ENCODE data around the gene CNIH1.
"Not testable (repeated sequence)": the region's sequence is repeated elsewhere in the genome, so short reads cannot be mapped to it uniquely, and the experiment has no call there.

CNIH1 gene

DNA sequence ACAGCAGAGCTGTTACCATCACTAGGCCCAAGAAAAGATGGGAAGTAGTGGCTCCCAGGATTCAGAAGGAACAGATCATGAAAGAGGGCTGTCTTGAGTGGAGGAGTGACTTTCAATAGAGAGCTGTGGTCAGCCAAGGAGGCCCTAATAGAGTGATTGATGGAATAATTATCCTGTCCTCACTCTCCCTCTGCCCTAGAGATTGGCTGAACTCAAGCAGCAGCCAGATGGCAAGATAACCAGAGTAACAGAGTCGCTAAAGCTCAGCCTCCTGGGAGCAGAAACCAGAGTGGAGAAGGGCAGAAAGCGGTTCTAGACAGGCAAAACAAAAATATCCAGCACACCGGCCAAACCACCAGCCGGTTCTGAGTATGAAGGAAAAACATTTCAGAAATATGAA is 24.5 kb upstream of the CNIH1 start:
- ATAC-seq, result no peak

DNA sequence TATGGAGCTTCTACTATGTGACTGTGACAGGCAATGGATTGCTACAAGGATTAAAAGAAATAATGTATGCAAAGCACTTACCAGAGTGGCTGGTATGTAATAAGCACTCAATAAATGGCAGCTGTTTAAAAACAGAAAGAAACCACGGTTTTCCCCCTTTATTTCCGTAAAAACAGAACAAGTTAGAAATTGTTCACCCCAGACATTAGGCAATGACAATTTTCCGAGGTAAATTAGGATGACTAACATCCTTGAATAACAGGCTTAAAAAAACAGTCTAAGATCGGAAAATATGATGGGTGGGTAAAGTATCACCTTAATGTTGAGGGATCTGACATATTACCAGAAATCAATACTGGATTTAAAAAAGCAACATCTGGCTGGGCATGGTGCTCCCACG is 20.9 kb upstream of the CNIH1 start:
- ATAC-seq, result peak; percentile 38 to 64

DNA sequence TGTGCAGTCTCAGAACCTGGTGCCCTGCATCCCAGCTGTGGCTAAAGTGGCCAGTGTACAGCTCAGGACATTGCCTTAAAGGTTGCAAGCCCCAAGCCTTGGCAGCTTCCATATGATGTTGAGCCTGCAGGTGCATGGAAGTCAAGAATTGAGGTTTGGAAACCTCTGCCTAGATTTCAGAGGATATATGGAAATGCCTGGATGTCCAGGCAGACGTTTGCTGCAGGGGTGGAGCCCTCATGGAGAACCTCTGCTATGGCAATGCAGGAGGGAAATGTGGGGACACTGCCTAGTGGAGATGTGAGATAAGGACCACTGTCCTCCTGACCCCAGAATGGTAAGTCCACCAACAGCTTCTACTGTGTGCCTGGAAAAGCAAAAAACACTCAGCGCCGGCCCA is 17.9 kb upstream of the CNIH1 start:
- no peak for ATAC-seq

DNA sequence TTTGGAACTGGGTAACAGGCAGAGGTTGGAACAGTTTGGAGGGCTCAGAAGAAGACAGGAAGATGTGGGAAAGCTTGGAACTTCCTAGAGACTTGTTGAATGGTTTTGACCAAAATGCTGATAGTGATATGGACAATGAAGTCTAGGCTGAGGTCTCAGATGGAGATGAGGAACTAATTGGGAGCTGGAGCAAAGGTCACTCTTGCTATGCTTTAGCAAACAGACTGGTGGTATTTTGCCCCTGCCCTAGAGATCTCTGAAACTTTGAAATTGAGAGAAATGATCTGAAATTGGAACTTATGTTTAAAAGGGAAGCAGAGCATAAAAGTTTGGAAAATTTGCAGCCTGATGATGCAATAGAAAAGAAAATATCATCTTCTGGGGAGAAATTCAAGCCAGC is 17.4 kb upstream of the CNIH1 start:
- not testable (repeated sequence) for ATAC-seq

DNA sequence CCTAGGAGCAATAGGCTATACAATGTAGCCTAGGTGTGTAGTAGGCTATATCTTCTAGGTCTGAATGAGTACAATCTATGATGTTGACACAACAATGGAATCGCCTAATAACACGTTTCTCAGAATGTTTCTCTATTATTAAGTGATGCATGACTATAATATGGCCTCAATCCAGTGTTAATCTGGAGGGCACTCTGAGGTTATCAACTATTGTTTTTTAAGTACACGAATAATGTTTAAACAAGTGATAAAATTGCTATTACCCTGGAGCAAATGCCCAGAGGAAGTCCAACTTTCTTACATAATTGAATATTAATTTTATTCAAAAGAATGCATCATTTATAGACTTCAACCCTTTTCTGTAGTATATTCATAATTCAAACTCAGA is 16.4 kb upstream of the CNIH1 start:
- ATAC-seq, result no peak

DNA sequence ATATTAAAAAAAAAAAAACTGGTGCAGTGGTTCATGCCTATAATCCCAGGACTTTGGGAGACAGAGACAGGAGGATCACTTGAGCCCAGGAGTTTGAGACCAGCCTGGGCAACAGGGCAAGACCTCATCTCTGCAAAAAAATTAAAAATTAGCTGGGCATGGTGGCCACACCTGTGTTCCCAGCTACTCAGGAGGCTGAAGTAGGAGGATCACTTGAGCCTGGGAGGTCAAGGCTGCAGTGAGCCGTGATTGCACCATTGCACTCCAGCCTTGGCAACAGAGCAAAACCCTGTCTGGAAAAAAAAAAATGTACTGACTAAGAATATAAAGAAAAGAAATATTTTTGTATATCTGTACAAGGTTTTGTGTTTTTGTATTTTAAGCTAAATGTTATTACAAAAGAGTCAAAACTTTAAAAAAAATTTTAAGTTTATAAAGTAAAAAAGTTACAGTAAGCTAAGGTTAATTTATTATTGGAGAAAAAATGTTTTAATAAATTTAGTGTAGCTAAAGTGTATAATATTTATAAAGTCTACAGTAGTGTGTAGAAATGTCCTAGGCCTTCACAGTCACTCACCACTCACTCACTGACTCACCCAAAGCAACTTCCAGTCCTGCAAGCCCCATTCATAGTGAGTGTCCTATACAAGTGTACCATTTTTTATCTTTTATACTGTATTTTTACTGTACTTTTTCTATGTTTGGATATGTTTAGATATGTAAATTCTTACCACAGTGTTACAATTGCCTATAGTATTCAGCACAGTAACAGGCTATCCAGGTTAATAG is 15.8 kb upstream of the CNIH1 start:
- not testable (repeated sequence) for ATAC-seq

DNA sequence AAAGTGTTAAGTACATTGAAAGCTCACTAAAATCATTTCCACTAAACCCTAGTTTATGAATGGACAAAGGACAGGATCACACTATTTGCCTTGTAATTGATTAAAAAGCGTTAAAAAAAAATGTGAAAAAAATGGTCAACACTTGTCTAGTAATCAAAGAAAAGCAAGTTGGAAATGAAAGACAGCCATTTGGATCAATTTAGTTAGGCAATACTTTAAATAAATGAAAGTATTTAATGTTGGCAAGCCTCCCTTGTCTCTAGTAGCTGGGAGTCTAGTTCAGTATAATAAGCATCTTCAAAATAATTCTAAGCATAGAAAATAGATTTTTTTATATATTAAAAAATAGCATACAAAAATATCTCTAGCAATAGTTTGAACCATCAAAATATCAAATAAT is 14.2 kb upstream of the CNIH1 start:
- ATAC-seq, result no peak

DNA sequence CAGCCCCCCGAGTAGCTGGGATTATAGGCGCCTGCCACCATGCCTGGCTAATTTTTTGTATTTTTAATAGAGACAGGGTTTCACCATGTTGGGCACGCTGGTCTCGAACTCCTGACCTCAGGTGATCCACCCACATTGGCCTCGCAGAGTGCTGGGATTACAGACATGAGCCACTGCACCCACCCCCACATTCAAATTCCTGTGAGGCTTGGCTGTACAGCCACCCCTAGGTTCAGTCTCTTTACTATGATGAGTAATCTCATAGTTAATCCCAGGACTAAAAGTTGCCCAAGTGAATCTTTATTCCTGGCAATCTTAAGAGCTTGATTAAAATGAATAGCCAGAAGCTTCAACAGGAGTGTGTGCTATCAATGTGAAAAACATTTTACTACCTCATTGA is 12.8 kb upstream of the CNIH1 start:
- not testable (repeated sequence) for ATAC-seq

DNA sequence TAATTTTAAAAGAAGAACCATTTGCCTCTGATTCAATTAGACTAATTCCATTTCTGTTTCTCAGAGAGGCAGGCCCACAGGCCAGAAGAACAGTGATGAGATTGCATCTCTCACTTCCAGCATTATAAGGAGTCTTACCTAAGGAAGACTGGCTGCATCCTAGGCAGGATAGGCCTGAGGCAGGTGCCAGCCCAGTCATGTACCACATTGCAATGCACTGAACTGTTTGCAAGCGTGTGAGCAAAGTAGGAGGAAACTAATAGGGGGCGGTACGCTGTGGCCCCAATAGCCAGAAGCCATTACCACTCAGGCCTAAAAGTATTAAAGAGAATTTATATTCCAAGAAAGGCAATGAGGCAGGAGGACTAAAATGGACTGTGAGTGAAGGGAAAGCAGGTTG is 12.1 kb upstream of the CNIH1 start:
- no peak for ATAC-seq

DNA sequence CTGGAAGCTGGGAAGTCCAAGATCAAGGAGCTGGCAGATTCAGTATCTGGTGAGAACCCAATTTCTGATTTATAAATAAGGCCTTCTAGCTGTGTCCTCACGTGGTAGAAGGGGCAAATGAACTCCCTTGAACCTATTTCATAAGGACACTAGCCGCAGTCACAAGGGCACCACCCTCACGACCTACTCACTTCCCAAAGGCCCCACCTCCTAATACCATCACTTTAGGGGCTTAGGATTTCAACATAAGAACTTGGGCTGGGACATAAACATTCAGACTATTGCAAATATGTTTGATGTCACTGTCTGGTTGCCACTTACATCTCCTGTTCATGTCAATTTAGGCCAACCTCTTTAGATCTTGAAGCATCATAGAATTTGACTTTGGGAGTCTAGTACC is 10.8 kb upstream of the CNIH1 start:
- no peak for ATAC-seq

DNA sequence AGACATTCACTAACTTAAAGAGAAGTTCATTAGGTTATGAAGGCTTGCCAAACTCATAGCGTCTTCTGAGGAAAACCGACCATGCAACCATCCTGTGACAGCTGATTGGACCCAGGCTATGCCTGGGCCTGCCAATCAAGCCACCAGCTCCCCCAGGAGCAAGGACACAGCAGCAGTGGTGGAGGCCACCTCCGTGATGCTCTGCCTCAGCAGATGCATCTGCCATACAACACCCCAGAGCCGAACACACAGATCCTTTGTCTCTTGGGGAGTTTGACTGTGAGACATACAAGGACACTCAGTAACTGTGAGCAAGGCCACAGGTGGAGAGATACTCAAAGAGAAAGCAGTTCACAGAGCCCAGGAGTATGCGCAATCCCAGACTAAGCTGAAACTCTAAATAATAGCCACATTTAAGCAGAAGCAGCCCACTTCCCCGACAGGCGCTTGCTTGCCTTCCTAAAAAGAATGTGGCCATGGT is 10.0 kb upstream of the CNIH1 start:
- no peak for ATAC-seq

DNA sequence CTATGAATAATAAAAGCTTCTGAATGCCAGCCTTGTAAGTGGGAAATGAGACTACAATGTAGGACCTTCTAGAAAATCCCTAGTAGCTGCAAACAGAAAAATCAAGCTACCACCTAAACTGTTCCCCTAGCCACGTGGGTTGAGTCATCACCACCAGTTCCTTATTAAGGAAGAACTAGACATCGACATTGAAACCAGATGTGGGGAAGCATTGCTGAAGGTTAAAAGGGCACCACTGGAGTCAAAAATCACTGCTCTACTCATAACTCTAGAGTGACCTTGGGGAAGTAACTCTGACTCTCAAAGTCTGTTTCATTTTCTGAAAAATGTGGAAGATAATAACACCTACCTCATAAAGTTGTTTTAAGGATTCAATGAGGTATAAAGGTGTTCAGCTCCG is 9.4 kb upstream of the CNIH1 start:
- peak; percentile 64 to 76 for ATAC-seq

DNA sequence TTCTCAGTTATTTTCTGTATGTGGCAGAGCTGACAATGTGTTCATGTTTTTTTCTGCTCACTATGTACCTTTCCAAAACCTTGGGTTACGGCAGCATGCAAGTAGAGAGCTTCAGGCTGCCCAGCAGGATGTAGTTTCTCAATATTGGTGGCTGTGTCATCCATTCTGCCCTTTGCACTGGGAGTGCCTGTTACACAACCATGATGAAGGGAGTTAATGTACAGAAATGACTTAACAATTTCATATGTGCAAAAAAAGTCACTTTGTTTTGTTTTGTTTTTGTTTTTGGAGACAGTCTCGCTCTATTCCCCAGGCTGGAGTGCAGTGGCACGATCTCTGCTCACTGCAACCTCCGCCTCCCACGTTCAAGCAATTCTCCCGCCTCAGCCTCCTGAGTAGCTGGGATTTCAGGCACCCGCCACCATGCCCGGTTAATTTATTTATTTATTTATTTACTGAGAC is 6.1 kb upstream of the CNIH1 start:
- ATAC-seq, result no peak

DNA sequence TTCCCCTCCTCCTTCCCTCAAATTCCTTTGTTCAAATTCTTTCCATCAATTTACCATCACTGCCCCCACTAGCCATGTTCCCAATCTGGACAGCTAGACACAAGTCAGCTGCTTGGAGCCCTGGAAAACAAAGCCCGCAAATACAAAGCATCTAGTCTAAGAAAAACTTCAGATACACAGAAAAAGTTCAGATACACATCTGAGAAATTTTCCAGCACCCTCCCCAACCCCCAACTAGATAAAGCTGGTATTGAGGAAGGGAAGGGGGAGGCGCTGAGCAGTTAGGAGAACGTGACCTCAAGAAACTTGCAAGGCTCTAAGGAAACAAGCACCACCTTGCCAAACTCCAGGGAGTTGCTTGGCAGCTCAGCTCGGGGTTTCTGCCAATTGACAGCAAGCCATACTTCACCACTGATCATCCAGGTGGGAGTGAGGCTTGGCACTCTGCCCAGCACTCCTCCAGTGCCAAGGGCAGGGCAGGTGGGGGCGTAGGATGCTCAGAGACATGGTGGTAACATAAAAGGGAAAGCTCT is 5.1 kb upstream of the CNIH1 start:
- no peak for ATAC-seq

DNA sequence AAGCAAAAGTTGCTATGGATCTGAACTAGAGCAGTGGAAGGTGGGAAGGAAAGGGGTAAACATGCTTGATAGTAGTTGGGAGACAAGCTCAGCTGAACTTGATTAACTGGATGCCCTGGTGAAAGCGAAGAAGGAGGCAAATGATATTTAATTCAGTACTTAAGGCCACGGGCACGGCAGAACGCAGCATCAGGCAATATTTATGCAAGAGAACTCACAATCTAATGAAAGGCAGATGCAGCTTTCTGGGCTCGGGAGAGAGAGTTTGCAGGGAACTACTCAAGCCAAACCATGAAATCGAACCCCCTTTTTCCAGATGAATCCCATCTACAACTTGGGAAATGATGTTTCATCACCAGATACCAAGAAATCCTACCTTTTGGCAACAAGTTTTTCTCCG is 3.5 kb upstream of the CNIH1 start:
- ATAC-seq, result no peak

DNA sequence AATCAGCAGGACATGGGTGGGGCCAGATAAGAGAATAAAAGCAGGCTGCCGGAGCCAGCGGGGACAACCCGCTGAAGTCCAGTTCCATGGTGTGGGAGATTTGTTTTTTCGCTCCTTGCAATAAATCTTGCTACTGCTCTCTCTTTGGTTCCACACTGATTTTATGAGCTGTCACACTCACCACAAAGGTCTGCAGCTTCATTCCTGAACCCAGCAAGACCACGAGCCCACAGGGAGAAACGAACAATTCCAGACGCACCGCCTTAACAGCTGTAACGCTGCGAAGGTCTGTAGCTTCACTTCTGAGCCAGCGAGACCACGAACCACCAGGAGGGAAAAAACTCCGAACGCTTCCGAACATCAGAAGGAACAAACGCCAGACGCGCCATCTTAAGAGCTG is 2.8 kb upstream of the CNIH1 start:
- no peak for ATAC-seq

DNA sequence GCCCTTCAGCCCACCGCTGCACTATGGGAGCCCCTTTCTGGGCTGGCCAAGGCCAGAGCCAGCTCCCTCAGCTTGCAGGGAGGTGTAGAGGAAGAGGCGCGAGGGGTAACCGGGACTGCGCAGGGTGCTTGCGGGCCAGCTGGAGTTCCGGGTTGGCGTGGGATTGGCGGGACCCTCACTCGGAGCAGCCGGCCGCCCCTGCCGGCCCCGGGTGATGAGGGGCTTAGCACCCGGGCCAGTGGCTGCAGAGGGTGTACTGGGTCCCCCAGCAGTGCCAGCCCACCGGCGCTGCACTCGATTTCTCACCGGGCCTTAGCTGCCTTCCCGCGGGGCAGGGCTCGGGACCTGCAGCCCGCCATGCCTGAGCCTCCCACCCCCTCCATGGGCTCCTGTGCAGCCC is 1.8 kb upstream of the CNIH1 start:
- not testable (repeated sequence) for ATAC-seq

DNA sequence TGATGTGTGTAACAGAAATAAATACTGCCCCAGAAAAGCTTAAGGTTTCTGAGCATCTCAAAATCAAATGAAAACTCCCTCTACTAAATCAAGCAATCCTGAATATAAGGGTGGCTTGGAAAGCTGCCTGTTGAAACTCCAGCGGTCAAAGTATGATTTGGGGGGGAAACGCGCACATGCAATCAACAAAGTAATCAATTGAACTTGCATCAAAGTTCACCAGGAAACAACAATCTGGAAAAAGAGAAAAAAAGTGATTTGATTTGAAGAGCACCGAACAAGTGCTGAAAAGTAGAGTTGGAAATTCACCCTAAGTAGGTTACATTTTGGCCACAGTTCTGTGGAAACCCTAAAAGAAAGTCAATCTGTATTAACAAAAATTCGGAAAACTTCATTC is 700 bp downstream of the CNIH1 start:
- ATAC-seq, result no peak

DNA sequence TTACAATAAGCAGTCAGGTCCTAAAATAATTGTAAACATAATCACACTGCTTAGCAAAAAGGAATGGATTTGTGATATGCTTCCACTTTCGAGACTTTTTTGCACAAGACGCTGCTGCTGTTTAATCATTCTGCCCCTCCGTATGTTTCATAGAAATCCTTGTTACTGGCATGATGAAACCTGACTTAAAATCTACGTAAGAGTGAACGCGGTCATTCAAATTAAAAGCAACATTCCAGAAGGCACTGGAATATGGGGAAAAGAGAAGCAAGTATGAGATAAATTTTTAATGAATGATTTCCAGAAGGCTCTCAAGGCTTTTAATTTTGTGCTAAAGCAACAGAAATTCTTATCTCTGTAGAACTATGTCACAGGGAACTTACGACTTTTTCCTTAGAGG is 1.1 kb downstream of the CNIH1 start:
- ATAC-seq, result no peak

DNA sequence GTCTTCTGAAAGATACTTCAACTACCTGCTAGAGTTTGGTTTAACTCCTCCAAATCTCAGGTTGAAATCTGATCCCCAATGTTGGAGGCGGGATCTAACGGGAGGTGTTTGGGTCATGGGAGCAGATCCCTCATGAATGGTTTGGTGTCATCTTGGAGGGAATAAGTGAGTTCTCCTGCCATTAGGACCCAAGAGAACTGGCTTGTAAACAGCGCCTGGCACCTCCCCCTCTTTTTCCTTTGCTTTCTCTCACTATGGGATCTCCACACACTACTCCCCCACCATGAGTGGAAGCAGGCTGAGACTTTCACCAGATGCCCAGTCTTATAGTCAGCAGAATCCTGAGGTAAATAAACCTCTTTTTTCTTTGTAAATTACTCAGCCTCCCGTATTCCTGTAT is 2.5 kb downstream of the CNIH1 start:
- ATAC-seq, result no peak

DNA sequence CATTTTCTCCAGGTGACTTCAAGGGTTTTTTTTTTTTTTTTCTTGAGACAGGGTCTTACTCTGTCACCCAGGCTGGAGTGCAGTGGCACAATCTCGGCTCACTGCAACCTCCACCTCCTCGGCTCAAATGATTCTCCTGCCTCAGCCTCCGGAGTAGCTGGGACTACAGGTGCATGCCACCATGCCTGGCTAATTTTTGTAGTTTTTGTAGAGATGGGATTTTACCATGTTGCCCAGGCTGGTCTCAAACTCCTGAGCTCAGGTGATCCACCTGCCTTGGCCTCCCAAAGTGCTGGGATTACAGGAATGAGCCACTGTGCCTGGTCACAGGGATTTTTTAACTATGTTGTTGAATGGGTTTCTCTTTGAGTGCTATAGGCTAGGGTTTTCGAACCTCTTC is 3.2 kb downstream of the CNIH1 start:
- not testable (repeated sequence) for ATAC-seq

DNA sequence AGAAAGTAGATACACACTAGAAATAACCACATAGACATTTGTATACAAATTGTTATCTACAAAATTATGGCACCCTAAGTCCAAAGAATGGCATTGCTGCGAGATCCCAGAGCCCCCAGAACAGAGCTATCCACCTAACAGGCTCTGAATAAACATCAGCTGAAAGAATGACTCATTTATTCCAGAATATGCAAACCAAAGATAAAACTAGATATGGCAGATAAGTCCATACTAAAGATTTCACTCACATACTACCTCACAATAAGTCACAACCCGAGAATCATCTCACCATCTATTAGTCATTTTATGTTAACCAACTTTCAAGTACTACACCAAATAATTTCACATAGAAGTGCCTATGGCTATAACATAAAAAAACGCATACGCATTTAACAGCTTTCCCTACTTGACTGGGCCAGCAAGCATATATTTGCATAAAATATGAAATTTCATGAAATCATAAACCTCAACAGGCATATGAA is 5.6 kb downstream of the CNIH1 start:
- peak; percentile 95 to 97 for ATAC-seq

DNA sequence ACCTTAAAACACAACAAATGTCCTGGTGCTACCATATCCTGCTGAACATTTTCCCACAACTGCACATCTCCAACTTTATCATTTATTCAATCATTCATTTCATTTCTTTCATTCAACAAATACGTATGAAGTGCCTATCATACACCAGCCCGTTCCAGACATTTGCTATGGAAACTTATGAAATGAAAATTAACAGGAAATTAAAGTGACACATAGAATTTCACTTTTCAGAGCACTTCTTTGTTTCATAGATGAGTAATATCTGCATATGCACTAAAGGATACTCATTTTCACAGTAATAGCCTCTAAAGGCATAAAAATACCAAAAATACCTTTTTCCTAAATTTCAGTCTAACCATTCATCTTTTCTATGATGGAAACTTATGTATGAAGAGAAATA is 12.6 kb downstream of the CNIH1 start:
- peak; percentile 38 to 58 for ATAC-seq

DNA sequence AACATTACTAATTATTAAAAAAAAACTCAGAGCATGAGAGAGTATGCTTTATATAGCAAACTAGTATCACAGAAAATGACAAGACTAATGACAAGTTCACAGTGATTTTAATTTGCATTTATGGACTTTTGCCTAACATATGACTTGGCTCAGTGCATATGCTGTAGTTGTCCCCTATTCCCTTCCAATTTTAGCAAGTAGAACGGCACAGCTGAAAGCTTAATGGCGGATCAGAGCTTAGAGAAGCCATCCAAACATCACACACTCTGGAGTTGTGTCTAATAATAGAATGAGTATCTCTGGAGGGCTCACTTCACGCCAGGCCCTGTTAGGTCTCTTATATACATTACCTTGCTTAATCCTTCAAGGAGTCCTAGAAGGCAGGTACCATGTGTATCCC is 13.3 kb downstream of the CNIH1 start:
- no peak for ATAC-seq

Data from activated CD4-positive, CD25-positive, alpha-beta regulatory T cell treated with anti-CD3 and anti-CD28 coated beads, Interleukin-2, amount 50 U/mL, for 24 hours (primary cell).